ENCODE results near the gene MNDA. TPM values are rescaled to one million over a fixed set of nuclear protein-coding genes. Genes with fewer than 3 reads are reported as not detected.
"Not testable (repeated sequence)": the region's sequence is repeated elsewhere in the genome, so short reads cannot be mapped to it uniquely, and the experiment has no call there.

MNDA gene
- polyA plus RNA-seq, 1 donor from 2014 or later, result 25.4 TPM

GRCh38 chr1:158818975-158819431, 12.1 kb upstream of the MNDA start:
- Mint-ChIP-seq H3K36me3 (peaks cover 2% of the 10 kb centered on the region), H3K27ac (peak overlapping the region in 1 of 3 donors; percentile 0), H3K4me1 (peaks cover 0 to 1% (median 0%) of the 10 kb centered on the region in 3 donors), H3K4me3 (no peak overlapping the region), H3K9me3 (peaks cover 0 to 4% (median 0%) of the 10 kb centered on the region in 3 donors), H3K27me3 (peaks cover 2% of the 10 kb centered on the region)

DNA sequence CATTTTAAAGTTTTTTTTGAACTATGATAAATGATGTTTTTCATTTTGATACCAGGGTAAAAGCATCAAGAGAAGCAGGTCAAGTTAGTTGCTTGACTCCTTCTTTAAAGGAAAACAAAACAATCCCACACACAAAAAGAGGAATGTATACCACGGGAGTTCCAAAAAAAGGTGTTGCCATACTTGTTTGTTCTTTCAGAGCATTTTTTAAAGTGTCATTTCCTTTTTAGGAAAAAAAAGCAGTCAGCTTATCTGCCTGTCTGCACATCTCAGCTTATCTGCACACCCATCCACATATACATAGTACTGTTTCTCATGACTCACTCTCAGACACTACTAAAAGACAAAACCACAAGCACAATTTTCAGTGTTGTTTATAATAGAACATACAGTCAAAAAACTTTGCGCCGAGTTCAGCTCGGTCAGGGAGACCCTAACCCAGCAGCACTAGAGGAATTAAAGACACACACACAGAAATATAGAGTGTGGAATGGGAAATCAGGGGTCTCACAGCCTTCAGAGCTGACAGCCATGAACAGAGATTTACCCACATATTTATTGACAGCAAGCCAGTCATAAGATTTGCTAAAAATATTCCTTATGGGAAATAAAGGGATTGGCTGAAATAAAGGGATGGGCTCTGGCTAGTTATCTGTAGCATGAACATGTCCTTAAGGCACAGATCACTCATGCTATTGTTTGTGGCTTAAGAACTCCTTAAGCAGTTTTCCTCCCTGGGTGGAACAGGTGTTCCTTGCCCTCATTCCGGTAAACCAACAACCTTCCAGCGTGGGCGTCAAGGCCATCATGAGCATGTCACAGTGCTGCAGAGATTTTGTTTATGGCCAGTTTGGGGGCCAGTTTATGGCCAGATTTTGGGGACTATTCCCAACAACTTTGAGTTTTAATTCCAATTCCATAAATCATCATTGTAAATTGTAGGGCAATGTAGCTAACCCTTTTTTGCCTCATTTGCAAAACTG, 11.4 kb upstream of the MNDA start:
- Mint-ChIP-seq H3K4me3 (no peak overlapping the region), H3K9me3 (peaks cover 0 to 4% (median 0%) of the 10 kb centered on the region in 3 donors), H3K36me3 (peaks cover 2% of the 10 kb centered on the region)

DNA sequence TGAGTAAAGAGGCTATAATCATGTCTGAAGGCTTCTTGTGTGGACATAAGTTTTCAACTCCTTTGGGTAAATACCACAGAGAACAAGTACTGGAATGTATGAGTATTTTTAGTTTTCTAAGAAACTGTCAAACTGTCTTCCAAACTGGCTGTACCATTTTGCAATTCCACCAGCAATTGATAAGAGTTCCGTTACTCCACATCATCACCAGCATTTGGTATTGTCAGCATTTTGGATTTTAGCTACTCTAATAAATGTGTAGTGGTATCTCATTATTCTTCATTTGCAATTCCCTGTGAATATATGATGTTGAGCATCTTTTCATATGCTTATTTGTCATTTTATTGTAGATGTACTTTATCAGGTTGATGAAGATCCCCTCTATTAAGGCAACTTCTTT, 9.4 kb upstream of the MNDA start:
- no peak overlapping the region for H3K4me3 Mint-ChIP-seq
- peaks cover 2% of the 10 kb centered on the region for H3K36me3 Mint-ChIP-seq
- H3K27me3 Mint-ChIP-seq, result peaks cover 2% of the 10 kb centered on the region
- peaks cover 0 to 10% (median 5%) of the 10 kb centered on the region in 3 donors for H3K9me3 Mint-ChIP-seq
- peaks cover 0 to 1% (median 0%) of the 10 kb centered on the region in 3 donors for H3K4me1 Mint-ChIP-seq
- H3K27ac Mint-ChIP-seq, result no peak overlapping the region

More for the DNA sequence above, 11.4 kb upstream of the MNDA start:
- peaks cover 0 to 1% (median 0%) of the 10 kb centered on the region in 3 donors for H3K4me1 Mint-ChIP-seq
- peak overlapping the region in 1 of 3 donors; percentile 0 for H3K27ac Mint-ChIP-seq
- H3K27me3 Mint-ChIP-seq, result peaks cover 2% of the 10 kb centered on the region

- Mint-ChIP-seq H3K27me3 (no peaks in the 10 kb centered on the region), H3K36me3 (no peaks in the 10 kb centered on the region), H3K4me3 (peak overlapping the region; percentile 46 to 91 (median 86)), H3K4me1 (peaks cover 20 to 27% (median 21%) of the 10 kb centered on the region in 3 donors), H3K27ac (peak overlapping the region; percentile 87 to 93 (median 88)), H3K9me3 (peaks cover 4 to 25% (median 15%) of the 10 kb centered on the region in 3 donors)
These were observed 975 bp upstream of the MNDA start for GRCh38 chr1:158830074-158830677.

DNA sequence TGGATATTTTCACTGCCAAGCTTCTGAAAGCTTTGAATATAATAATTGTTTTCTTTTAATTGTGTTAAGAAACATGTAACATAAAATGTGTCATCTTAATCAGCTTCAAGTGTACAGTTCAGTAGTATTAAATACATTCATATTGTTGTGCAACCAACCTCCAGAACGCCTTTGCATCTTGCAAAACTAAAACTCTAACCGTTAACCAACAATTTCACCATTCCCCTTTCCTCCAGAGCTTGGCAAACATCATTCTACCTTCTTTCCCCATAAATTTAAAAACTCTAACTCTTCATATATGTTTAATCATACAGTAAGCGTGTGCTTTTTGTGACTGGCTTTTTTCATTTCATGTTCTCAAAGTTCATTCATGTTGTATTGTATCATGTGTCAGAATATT, 2.1 kb downstream of the MNDA start:
- H3K4me3 Mint-ChIP-seq, result peak overlapping the region; percentile 71 to 90 (median 82)
- H3K27me3 Mint-ChIP-seq, result no peaks in the 10 kb centered on the region
- peaks cover 21 to 27% (median 21%) of the 10 kb centered on the region in 3 donors for H3K4me1 Mint-ChIP-seq
- H3K36me3 Mint-ChIP-seq, result peaks cover 4% of the 10 kb centered on the region
- peak overlapping the region in 1 of 3 donors; percentile 70 for H3K27ac Mint-ChIP-seq
- H3K9me3 Mint-ChIP-seq, result peaks cover 0 to 9% (median 1%) of the 10 kb centered on the region in 3 donors

- H3K36me3 Mint-ChIP-seq, result peaks cover 13% of the 10 kb centered on the region
- peaks cover 0 to 4% (median 3%) of the 10 kb centered on the region in 3 donors for H3K9me3 Mint-ChIP-seq
- no peaks in the 10 kb centered on the region for H3K27me3 Mint-ChIP-seq
- H3K4me3 Mint-ChIP-seq, result peak overlapping the region in 1 of 4 donors; percentile 17
- peaks cover 10 to 15% (median 15%) of the 10 kb centered on the region in 3 donors for H3K4me1 Mint-ChIP-seq
- H3K27ac Mint-ChIP-seq, result no peak overlapping the region
These were observed 4.9 kb downstream of the MNDA start for GRCh38 chr1:158836038-158836437.

- Mint-ChIP-seq H3K4me1 (peaks cover 0 to 1% (median 0%) of the 10 kb centered on the region in 3 donors), H3K36me3 (peaks cover 13% of the 10 kb centered on the region), H3K9me3 (peaks cover 0 to 4% (median 3%) of the 10 kb centered on the region in 3 donors), H3K27me3 (no peaks in the 10 kb centered on the region), H3K4me3 (peak overlapping the region in 1 of 4 donors; percentile 68), H3K27ac (no peak overlapping the region)
These were observed 7.5 kb downstream of the MNDA start for GRCh38 chr1:158838660-158839059.

DNA sequence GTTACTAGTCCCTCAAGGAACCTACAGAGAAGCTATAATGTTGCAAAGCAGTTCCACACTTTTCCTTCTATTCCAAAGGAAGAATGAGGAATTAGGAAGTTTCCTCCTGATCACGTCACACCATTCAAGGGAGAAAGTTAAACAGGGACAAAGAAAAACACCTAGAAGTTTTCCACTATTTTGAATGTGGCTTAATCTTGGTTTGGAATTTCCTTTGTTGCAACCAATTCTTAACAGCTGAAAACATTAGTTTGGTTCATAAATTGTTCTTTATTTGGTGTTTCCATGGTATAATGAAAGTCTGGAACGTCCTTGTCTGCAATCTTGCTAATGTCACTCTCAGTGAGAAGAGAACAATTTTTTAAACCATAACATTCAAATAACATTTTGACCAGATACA, 8.4 kb downstream of the MNDA start:
- H3K27me3 Mint-ChIP-seq, result no peaks in the 10 kb centered on the region
- peaks cover 0 to 4% (median 3%) of the 10 kb centered on the region in 3 donors for H3K9me3 Mint-ChIP-seq
- H3K36me3 Mint-ChIP-seq, result peaks cover 15% of the 10 kb centered on the region
- H3K4me3 Mint-ChIP-seq, result no peak overlapping the region
- H3K27ac Mint-ChIP-seq, result no peak overlapping the region
- peaks cover 0 to 1% (median 0%) of the 10 kb centered on the region in 3 donors for H3K4me1 Mint-ChIP-seq

DNA sequence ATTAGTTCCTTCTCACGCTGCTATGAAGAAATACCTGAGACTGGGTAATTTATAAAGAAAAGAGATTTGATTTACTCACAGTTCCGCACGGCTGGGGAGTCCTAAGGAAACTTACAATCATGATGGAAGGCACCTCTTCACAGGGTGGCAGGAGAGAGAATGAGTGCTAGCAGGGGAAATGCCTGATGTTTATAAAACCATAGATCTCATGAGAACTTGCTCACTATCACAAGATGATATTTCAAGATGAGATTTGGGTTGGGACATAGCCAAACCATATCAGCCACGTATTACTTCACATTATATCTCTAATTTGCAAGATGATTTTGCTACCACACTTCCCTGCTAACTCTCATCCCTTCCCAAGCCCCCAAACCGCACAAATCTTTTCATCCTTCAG, 9.1 kb downstream of the MNDA start:
- H3K36me3 Mint-ChIP-seq, result peaks cover 17% of the 10 kb centered on the region
- H3K4me1 Mint-ChIP-seq, result peaks cover 0 to 1% (median 0%) of the 10 kb centered on the region in 3 donors
- H3K27ac Mint-ChIP-seq, result no peak overlapping the region
- peaks cover 0 to 4% (median 3%) of the 10 kb centered on the region in 3 donors for H3K9me3 Mint-ChIP-seq
- H3K4me3 Mint-ChIP-seq, result no peak overlapping the region
- no peaks in the 10 kb centered on the region for H3K27me3 Mint-ChIP-seq

DNA sequence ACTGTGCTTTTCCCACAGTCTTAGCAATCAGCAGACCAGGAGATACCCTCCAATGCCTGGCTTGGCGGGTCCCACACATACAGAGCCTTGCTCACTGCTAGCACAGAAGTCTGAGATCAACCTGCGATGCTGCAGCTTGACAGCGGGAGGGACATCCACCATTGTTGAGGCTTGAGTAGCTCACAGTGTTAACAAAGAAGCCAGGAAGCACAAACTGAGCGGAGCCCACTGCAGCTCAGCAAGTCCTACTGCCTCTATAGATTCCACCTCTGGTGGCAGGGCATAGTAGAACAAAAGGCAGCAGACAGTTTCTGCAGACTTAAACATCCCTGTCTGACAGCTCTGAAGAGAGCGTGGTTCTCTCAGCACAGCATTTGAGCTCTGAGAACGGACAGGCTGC, 33.4 kb downstream of the MNDA start:
- peaks cover 6 to 14% (median 8%) of the 10 kb centered on the region in 3 donors for H3K9me3 Mint-ChIP-seq
- no peak overlapping the region for H3K27ac Mint-ChIP-seq
- peaks cover 7% of the 10 kb centered on the region for H3K27me3 Mint-ChIP-seq
- peaks cover 0 to 1% (median 0%) of the 10 kb centered on the region in 3 donors for H3K4me1 Mint-ChIP-seq
- H3K36me3 Mint-ChIP-seq, result peaks cover 5% of the 10 kb centered on the region
- no peak overlapping the region for H3K4me3 Mint-ChIP-seq

DNA sequence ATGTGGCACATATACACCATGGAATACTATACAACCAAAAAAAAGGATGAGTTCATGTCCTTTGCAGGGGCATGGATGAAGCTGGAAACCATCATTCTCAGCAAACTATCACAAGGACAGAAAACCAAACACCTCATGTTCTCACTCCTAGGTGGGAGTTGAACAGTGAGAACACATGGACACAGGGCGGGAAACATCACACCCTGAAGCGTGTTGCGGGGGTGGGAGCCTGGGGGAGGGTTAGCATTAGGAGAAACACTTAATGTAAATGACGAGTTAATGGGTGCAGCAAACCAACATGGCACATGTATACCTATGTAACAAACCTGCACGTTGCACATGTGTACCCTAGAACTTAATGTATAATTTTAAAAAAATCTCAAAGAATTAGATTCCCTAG, 39.3 kb downstream of the MNDA start:
- not testable (repeated sequence) for H3K27ac Mint-ChIP-seq, H3K9me3 Mint-ChIP-seq

DNA sequence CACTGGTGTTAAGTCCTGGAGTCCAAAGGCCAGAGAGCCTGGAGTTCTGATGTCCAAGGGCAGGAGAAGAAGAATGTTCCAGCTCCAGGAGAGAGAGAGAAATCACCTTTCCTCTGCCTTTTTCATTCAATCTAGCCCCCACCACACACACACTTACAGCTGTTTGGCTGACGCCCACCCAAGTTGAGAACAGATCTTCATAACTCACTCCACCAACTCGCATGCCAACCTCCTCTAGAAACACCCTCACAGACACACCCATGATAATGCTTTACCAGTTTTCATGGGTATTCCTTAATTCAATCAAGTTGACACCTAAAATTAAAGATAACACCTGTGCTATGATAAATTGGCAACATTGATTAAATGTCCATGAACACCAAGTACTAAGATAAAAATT, 42.0 kb downstream of the MNDA start:
- H3K27ac Mint-ChIP-seq, result peak overlapping the region in 1 of 3 donors; percentile 29
- no peak overlapping the region for H3K4me3 Mint-ChIP-seq
- no peaks in the 10 kb centered on the region for H3K36me3 Mint-ChIP-seq
- H3K27me3 Mint-ChIP-seq, result peaks cover 2% of the 10 kb centered on the region
- peaks cover 0 to 4% (median 4%) of the 10 kb centered on the region in 3 donors for H3K9me3 Mint-ChIP-seq
- H3K4me1 Mint-ChIP-seq, result no peaks in the 10 kb centered on the region

More for the DNA sequence above, 39.3 kb downstream of the MNDA start:
- H3K27me3 Mint-ChIP-seq, H3K4me3 Mint-ChIP-seq, H3K36me3 Mint-ChIP-seq, H3K4me1 Mint-ChIP-seq: not testable (repeated sequence)

- H3K4me1 Mint-ChIP-seq, result no peaks in the 10 kb centered on the region
These were observed 62.5 kb downstream of the MNDA start for GRCh38 chr1:158893654-158894053.

GRCh38 chr1:158898722-158899121, 67.6 kb downstream of the MNDA start:
- Mint-ChIP-seq H3K4me1 (no peaks in the 10 kb centered on the region), H3K27ac (no peak overlapping the region), H3K36me3 (peaks cover 8% of the 10 kb centered on the region), H3K4me3 (no peak overlapping the region), H3K9me3 (peaks cover 2 to 10% (median 4%) of the 10 kb centered on the region in 3 donors), H3K27me3 (peaks cover 7% of the 10 kb centered on the region)

More at GRCh38 chr1:158893654-158894053, 62.5 kb downstream of the MNDA start:
- Mint-ChIP-seq H3K9me3 (peaks cover 2 to 11% (median 7%) of the 10 kb centered on the region in 3 donors), H3K36me3 (peaks cover 5% of the 10 kb centered on the region), H3K4me3 (peak overlapping the region in 1 of 4 donors; percentile 52), H3K27me3 (peaks cover 4% of the 10 kb centered on the region), H3K27ac (no peak overlapping the region)
